Lower lobe of right lung (tissue), 2 donors: ENCODE results near the gene FOXI3. TPM values are rescaled to one million over a fixed set of nuclear protein-coding genes. Genes with fewer than 3 reads are reported as not detected.

Experiments used
- ATAC-seq, 2 donors: fragments of 200-7000 bp; cut with Tn5 transposase; one replicate each; pipeline ENCODE4 v1.9.1; 2020 to 2022; ENCODE audit warnings: mild to moderate bottlenecking in 2 of 2, moderate library complexity in 2 of 2
- DNase-seq: peaks from one replicate; pipeline ENCODE4 v3.0.0-alpha.2; 2020
- H3K27ac ChIP-seq: fragments of 200-600 bp; one replicate; pipeline ENCODE4 v1.8.0; 2022
- H3K27me3 ChIP-seq: fragments of 200-600 bp; one replicate; pipeline ENCODE4 v1.8.0; 2022; ENCODE audit warnings: low read depth
- H3K36me3 ChIP-seq: fragments of 200-600 bp; one replicate; pipeline ENCODE4 v1.8.0; 2022; ENCODE audit warnings: mild to moderate bottlenecking
- H3K4me1 ChIP-seq: fragments of 200-600 bp; one replicate; pipeline ENCODE4 v1.8.0; 2022
- H3K4me3 ChIP-seq: fragments of 200-600 bp; one replicate; pipeline ENCODE4 v1.8.0; 2022; ENCODE audit warnings: mild to moderate bottlenecking
- H3K9me3 ChIP-seq: fragments of 200-600 bp; one replicate; pipeline ENCODE4 v1.8.0; 2022
- intact Hi-C: fragments of 100-400 bp; cut with DNase I; formaldehyde crosslinking; loops from one replicate; pipeline ENCODE4 v1.11.0; 2022
- total RNA-seq: library from RNA; stranded (reverse); fragmentation: NEBNext Ultra II Directional; extraction: Animal tissue kit (Norgen Biotek cat#: 25700); gene quantifications from one replicate; pipeline ENCODE4 v1.2.1, GENCODE V29; 2021
- TF ChIP-seq, protein P1 (sequence below): fragments of 200-600 bp; IDR thresholded peaks from one replicate; pipeline ENCODE4 v1.8.0; 2022; ENCODE audit warnings: antibody characterized with exemption, mild to moderate bottlenecking
- donor health status: DM: no; HTN: yes; CAD: no; lungs with severe emphysema.

FOXI3 gene
- total RNA-seq, 1 donor from 2014 or later, result not detected

DNA sequence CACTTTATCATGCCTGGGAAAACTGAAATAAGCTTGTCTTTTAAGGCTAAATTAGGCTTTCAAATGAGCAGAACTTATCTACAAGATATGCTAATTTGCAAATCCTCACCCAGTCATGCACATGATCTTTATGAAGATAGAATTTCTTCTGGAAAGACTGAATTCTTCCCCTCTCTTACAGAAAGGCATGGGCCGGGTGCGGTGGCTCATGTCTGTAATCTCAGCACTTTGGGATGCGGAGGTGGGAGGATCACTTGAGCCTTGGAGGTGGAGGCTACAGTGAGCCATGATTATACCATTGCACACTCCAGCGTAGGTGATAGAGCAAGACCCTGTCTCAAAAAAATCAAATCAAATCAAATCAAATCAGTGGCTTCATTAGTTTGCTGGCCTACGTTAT is 11.7 kb upstream of the FOXI3 start:
- no peak overlapping the region for H3K4me3 ChIP-seq
- H3K27ac ChIP-seq, result no peak overlapping the region
- no peaks in the 10 kb centered on the region for H3K36me3 ChIP-seq
- H3K4me1 ChIP-seq, result no peaks in the 10 kb centered on the region
- no peaks in the 10 kb centered on the region for H3K9me3 ChIP-seq
- intact Hi-C loops, result no loop called here
- no peak for ATAC-seq
- TF ChIP-seq, protein P1, sequence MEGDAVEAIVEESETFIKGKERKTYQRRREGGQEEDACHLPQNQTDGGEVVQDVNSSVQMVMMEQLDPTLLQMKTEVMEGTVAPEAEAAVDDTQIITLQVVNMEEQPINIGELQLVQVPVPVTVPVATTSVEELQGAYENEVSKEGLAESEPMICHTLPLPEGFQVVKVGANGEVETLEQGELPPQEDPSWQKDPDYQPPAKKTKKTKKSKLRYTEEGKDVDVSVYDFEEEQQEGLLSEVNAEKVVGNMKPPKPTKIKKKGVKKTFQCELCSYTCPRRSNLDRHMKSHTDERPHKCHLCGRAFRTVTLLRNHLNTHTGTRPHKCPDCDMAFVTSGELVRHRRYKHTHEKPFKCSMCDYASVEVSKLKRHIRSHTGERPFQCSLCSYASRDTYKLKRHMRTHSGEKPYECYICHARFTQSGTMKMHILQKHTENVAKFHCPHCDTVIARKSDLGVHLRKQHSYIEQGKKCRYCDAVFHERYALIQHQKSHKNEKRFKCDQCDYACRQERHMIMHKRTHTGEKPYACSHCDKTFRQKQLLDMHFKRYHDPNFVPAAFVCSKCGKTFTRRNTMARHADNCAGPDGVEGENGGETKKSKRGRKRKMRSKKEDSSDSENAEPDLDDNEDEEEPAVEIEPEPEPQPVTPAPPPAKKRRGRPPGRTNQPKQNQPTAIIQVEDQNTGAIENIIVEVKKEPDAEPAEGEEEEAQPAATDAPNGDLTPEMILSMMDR, result no peak
- H3K27me3 ChIP-seq, result peaks cover 6% of the 10 kb centered on the region
- DNase-seq, result no peak

DNA sequence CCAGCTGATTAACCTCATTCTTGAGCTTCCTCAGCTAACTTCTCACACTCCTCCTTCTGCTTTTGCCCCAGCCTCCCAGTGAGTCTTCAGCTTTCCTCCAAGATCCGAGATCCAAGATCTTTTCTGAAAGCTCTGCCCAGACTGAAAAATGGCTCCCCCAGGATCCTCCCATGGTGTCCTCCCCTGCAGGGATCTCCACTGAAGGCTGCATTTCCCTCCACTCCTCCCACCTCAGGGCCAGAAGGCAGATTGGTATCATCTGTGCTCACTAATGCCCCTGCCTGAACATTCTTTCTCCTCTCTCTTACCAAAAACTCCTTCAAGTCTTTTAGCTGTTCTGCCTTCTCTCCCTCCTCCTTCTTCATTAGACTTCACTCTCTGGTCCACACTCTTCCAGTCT is 6.1 kb upstream of the FOXI3 start:
- no peaks in the 10 kb centered on the region for H3K36me3 ChIP-seq
- TF ChIP-seq, protein P1, result no peak
- no peak for DNase-seq
- H3K27ac ChIP-seq, result no peak overlapping the region
- ATAC-seq, result no peak
- no peaks in the 10 kb centered on the region for H3K9me3 ChIP-seq
- H3K4me1 ChIP-seq, result no peaks in the 10 kb centered on the region
- intact Hi-C loops, result no loop called here
- no peak overlapping the region for H3K4me3 ChIP-seq
- peaks cover 48% of the 10 kb centered on the region for H3K27me3 ChIP-seq

DNA sequence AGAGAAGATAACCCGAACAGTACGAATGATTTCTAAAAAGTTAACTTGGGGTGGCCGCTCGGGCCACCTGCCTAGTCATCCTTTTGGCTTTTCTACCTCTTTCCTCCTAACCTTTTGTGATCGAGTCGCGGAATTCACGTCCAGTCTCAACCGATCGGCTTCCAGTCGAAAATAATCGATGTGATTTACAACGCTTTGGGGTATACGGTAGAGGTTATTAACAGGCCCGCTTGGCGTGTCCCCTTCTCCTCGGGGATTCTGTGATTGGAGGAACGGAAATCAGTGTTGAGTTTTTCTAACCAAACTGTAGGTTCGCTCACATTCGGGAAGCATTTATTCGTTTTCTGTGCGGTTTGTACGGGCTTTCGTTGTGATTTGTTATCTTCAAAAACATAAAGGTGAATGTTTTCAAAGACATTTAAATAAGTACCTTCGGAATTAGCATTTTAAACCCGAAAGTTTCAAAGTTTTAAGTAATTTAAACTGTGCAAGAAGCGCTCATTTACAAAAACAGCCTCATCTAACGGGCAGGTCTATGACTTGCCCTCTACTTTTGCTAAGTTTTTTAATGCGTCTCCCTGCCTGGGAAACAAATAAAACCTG is 588 bp upstream of the FOXI3 start:
- H3K4me1 ChIP-seq, result no peaks in the 10 kb centered on the region
- TF ChIP-seq, protein P1, result no peak
- H3K9me3 ChIP-seq, result no peaks in the 10 kb centered on the region
- intact Hi-C loops, result no loop called here
- DNase-seq (no peak), ATAC-seq (no peak)
- no peak overlapping the region for H3K4me3 ChIP-seq
- no peak overlapping the region for H3K27ac ChIP-seq
- no peaks in the 10 kb centered on the region for H3K36me3 ChIP-seq
- peaks cover 83% of the 10 kb centered on the region for H3K27me3 ChIP-seq

DNA sequence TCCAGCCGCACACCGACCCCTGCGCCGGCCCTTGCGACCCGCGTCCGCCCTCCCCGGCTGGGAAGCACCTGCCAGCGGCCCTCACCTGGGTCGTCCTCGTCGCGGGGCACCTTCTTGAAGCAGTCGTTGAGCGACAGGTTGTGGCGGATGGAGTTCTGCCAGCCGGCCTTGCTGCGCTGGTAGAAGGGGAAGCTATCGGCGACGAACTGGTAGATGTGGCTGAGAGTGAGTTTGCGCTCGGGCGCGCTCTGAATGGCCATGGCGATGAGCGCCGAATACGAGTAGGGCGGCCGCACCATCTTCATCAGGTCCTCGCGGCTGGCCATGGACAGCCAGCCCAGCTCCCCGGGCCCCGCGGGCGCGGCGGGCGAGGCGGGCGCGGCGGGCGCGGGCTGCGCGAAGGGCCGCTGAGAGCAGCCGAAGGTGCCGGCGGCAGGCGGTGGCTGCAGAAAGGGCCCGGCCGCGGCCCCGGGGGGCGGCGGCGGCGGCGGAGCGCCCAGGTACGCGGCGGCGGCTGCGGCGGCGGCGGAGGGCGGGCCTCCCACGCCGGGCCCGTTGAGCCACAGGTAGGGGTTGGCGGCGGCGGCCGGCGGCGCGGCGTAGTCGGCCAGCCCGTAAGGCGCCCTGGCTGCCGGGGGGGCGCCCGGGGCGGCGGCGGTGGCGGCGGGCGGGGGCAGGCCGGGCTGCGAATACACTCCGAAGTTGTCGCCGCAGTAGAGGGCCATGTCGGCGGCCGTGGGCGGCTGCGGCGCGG is 505 bp downstream of the FOXI3 start:
- Histone ChIP-seq H3K9me3 (no peaks in the 10 kb centered on the region), H3K27ac (no peak overlapping the region), H3K36me3 (no peaks in the 10 kb centered on the region), H3K4me1 (no peaks in the 10 kb centered on the region), H3K4me3 (peak overlapping the region; percentile 32), H3K27me3 (peaks cover 88% of the 10 kb centered on the region)
- TF ChIP-seq, protein P1, result no peak
- DNase-seq (no peak), ATAC-seq (peak; percentile 24 to 40)
- intact Hi-C loops, result no loop called here

DNA sequence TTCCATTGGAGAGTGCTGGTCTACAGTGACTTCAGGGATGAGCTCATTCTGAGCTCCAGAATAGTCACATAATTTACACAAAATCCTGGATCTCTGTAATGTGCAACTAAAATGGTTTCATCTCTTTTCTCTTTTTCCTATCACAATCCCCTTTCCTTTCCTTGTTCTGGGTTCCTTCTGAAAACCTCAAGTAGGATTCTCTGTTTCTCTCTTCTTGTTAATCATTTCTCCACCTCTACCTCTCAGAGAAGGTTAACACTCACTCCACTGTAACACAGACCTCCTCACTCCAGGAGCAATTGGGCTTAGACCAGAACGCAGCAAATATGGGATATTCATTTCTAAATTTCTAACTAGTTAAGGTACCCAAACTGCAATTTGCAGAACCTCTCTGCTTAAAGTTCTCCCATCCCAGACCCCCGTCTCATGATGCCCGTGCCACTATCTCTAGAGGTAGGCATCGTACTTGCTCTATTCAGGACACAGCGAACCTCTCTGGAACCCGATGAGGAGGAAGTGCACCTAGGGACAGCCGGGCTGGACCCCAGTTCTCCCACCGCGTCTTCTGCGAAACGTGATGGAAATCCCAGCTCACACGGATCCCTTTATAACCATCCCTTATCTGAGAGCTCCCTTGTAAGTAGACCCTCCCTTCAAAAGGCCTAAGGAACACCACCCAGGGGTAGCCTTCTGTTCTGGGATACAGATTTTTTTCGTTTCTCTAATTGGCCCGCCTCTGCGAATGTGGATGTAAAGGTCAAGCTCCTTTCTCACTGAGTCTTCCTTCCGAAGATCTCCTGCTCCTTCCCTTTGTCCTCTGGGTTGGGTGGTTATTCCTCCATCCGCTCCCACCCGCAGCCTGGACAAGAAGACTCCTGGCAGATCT is 1.3 kb downstream of the FOXI3 start:
- Histone ChIP-seq H3K4me3 (no peak overlapping the region), H3K9me3 (no peaks in the 10 kb centered on the region), H3K4me1 (no peaks in the 10 kb centered on the region), H3K36me3 (no peaks in the 10 kb centered on the region), H3K27ac (no peak overlapping the region), H3K27me3 (peaks cover 90% of the 10 kb centered on the region)
- DNase-seq (no peak), ATAC-seq (peak in 1 of 2 donors; percentile 19)
- intact Hi-C loops, result no loop called here
- TF ChIP-seq, protein P1, result no peak
